GM11168 (cell line): Measurements from ENCODE around the gene DUSP12.

Source experiments
- in situ Hi-C: fragments of 300-500 bp; cut with MboI; formaldehyde crosslinking; loops from one replicate; pipeline ENCODE4 v1.12.0; 2022; ENCODE audit warnings: low sequenced_read_pairs; ENCODE audit not compliant: unreplicated experiment

Gene DUSP12

GRCh38 chr1:161726473-161727255 is 22.9 kb upstream of the DUSP12 start:
- in situ Hi-C loops, result no loop called here

GRCh38 chr1:161727256-161727924 is 22.2 kb upstream of the DUSP12 start:
- in situ Hi-C loops, result no loop called here

- in situ Hi-C loops, result no loop called here
Observed at GRCh38 chr1:161728376-161729226, 21.0 kb upstream of the DUSP12 start.

GRCh38 chr1:161730050-161730564 is 19.5 kb upstream of the DUSP12 start:
- in situ Hi-C loops, result no loop called here

- in situ Hi-C loops, result no loop called here
Observed at GRCh38 chr1:161731241-161731640, 18.3 kb upstream of the DUSP12 start.

GRCh38 chr1:161731981-161732718 is 17.4 kb upstream of the DUSP12 start:
- in situ Hi-C loops, result no loop called here

- in situ Hi-C loops, result no loop called here
Observed at GRCh38 chr1:161733526-161733925, 16.1 kb upstream of the DUSP12 start.

GRCh38 chr1:161735837-161736236 is 13.7 kb upstream of the DUSP12 start:
- in situ Hi-C loops, result no loop called here

GRCh38 chr1:161736335-161736969 is 13.1 kb upstream of the DUSP12 start:
- in situ Hi-C loops, result no loop called here

GRCh38 chr1:161737625-161738024 is 12.0 kb upstream of the DUSP12 start:
- in situ Hi-C loops, result no loop called here

GRCh38 chr1:161738627-161739287 is 10.8 kb upstream of the DUSP12 start:
- in situ Hi-C loops, result no loop called here

- in situ Hi-C loops, result loop anchor here (5.0 to 10.0 kb wide), 3 partner anchors 93 to 253 kb away; no protein-coding TSS in a partner anchor
Observed at GRCh38 chr1:161739865-161740566, 9.6 kb upstream of the DUSP12 start.

GRCh38 chr1:161740921-161741320 is 8.7 kb upstream of the DUSP12 start:
- in situ Hi-C loops, result loop anchor here (5.0 to 10.0 kb wide), 3 partner anchors 94 to 254 kb away; no protein-coding TSS in a partner anchor

- in situ Hi-C loops, result loop anchor here (5.0 to 10.0 kb wide), 3 partner anchors 96 to 256 kb away; no protein-coding TSS in a partner anchor
Observed at GRCh38 chr1:161743231-161743630, 6.4 kb upstream of the DUSP12 start.

- in situ Hi-C loops, result loop anchor here (10.0 kb wide), 1 partner anchor 183 kb away; no protein-coding TSS in a partner anchor
Observed at GRCh38 chr1:161747801-161748200, 1.8 kb upstream of the DUSP12 start.

- in situ Hi-C loops, result no loop called here
Observed at GRCh38 chr1:161763522-161764098, 14.0 kb downstream of the DUSP12 start.

GRCh38 chr1:161766102-161766981 is 16.8 kb downstream of the DUSP12 start, which contains the start of gene ATF6:
TSS of gene ATF6 (plus strand) at chr1:161766320. CDS start at chr1:161766361, 41 bp downstream.
- in situ Hi-C loops, result no loop called here
